OCI-LY7 (cell line): Measurements from ENCODE around the gene FAM89B. TPM values are rescaled to one million over a fixed set of nuclear protein-coding genes. Genes with fewer than 3 reads are reported as not detected.

Source experiments
- BruUV-seq: library from RNA; stranded (reverse); fragments of 400-500 nt; replicated peaks from 2 replicates; lab custom pipeline; 2021; lab: Mats Ljungman, UMichigan
- CTCF ChIA-PET: fragments of 300-600 bp; sonication (Branson Sonifier 250); formaldehyde crosslinking; loops from one replicate; lab custom pipeline; 2022; ENCODE audit warnings: antibody characterized with exemption; ENCODE audit not compliant: unreplicated experiment; lab: Charles Lee
- POLR2A ChIA-PET: fragments of 300-600 bp; sonication (Branson Sonifier 250); formaldehyde crosslinking; loops from one replicate; lab custom pipeline; 2022; ENCODE audit warnings: antibody characterized with exemption; lab: Charles Lee
- DNase-seq: peaks from one replicate; pipeline ENCODE4 v3.0.0-alpha.2; 2015; ENCODE audit warnings: low spot score
- H2AFZ ChIP-seq: fragments of 200-600 bp; sonication (generic), shearing (Covaris generic); 2 replicates; pipeline ENCODE4 v1.6.1; 2014; ENCODE audit warnings: mild to moderate bottlenecking, antibody characterized with exemption, low read length, moderate library complexity
- H3K27ac ChIP-seq: fragments of 200-600 bp; sonication (generic); 2 replicates; pipeline ENCODE4 v1.5.1; 2014; ENCODE audit warnings: mixed run types, low read depth, mild to moderate bottlenecking, moderate library complexity, low read length, inconsistent platforms; ENCODE audit not compliant: poor library complexity, severe bottlenecking
- H3K36me3 ChIP-seq: fragments of 200-600 bp; sonication (generic); 2 replicates; pipeline ENCODE4 v1.6.1; 2014; ENCODE audit warnings: mild to moderate bottlenecking, antibody characterized with exemption, low read length, moderate library complexity, mixed read lengths; ENCODE audit not compliant: insufficient read depth
- H3K4me1 ChIP-seq: fragments of 200-600 bp; sonication (generic); 2 replicates; pipeline ENCODE4 v1.5.1; 2014; ENCODE audit warnings: mild to moderate bottlenecking, low read length; ENCODE audit not compliant: insufficient read depth, poor library complexity, severe bottlenecking
- H3K4me2 ChIP-seq: fragments of 200-600 bp; sonication (generic); 2 replicates; pipeline ENCODE4 v1.6.1; 2014; ENCODE audit warnings: mild to moderate bottlenecking, low read length
- H3K4me3 ChIP-seq: fragments of 200-600 bp; sonication (generic); 2 replicates; pipeline ENCODE4 v1.5.1; 2014; ENCODE audit warnings: mild to moderate bottlenecking, low read depth, low read length; ENCODE audit not compliant: poor library complexity, severe bottlenecking
- H3K79me2 ChIP-seq: fragments of 200-600 bp; sonication (generic); 2 replicates; pipeline ENCODE4 v1.6.1; 2016; ENCODE audit warnings: low read depth, mild to moderate bottlenecking, low read length, moderate library complexity, mixed read lengths; ENCODE audit not compliant: insufficient read depth
- H3K9me2 ChIP-seq: fragments of 200-600 bp; sonication (generic); 2 replicates; pipeline ENCODE4 v1.6.1; 2016; ENCODE audit warnings: mild to moderate bottlenecking, low read length, mixed read lengths; ENCODE audit not compliant: insufficient read depth
- H3K9me3 ChIP-seq: fragments of 200-600 bp; sonication (generic); 2 replicates; pipeline ENCODE4 v1.6.1; 2014; ENCODE audit warnings: mild to moderate bottlenecking, mixed run types, low read length, mixed read lengths
- H4K20me1 ChIP-seq: fragments of 200-600 bp; sonication (generic); 2 replicates; pipeline ENCODE4 v1.6.1; 2014; ENCODE audit warnings: mild to moderate bottlenecking, antibody characterized with exemption, low read length, moderate library complexity, mixed read lengths; ENCODE audit not compliant: insufficient read depth
- EZH2phosphoT487 ChIP-seq: fragments of 200-600 bp; sonication (generic); IDR thresholded peaks from 2 replicates; pipeline ENCODE4 v1.6.1; 2018; ENCODE audit warnings: low read depth, borderline replicate concordance, mild to moderate bottlenecking, mixed run types, antibody characterized with exemption, low read length, moderate library complexity, mixed read lengths
- intact Hi-C: fragments of 100-400 bp; cut with micrococcal nuclease; formaldehyde crosslinking; loops from one replicate; pipeline ENCODE4 v1.10.0; 2022; ENCODE audit not compliant: unreplicated experiment
- total RNA-seq, 2 experiments: library from RNA; depleted of rRNA in 1 of 2; stranded (reverse); fragments of >200 nt in 1 of 2; shearing (Covaris generic) in 1 of 2; gene quantifications; 2 replicates each; pipeline ENCODE4 v1.2.3, GENCODE V29; 2014 to 2022
- TF ChIP-seq, protein P1 (sequence below): fragments of 200-600 bp; sonication (generic); conservative IDR thresholded peaks from 2 replicates; pipeline ENCODE4 v1.5.1; 2014; ENCODE audit warnings: mild to moderate bottlenecking, antibody characterized with exemption, low read length, moderate library complexity, mixed read lengths

FAM89B gene
- total RNA-seq, 2 experiments from 2014 or later, result 17.9 to 26.4 TPM

DNA sequence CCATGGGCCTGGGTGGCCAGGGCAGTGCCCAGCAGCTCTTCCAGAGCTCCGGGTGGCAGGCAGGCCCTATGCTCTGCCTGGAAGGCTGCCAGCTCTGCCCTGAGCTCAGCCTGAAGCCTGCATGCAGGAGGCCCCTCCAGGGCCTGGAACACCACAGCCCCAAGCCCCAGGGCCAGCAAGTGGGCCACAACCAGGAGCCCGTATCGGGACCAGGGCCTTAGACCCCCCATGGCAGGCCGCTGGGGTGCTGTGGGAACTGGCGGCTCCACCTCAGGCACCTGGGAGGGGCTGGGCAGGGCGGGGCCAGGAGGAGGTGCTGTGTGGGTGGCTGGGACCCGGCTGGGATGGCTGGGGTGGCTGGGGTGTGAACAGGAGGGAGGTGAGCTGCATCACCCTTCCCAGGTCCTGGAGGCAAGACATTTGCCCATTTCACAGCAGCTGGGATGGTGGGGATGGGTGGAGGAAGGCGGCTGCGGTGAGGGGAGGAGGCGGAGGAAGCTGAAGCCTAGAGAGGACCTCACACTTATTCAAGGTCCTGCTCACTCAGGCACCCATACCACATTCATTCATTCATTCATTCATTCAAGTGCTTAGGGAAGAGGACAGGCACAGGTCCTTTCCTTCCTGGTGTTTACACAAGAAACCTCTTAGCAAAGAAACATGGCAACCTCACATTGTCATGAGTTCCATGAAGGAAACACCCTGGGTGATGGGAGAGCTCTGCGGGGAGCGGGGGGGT is 23.4 kb downstream of the FAM89B start, which contains the start of gene KCNK7:
TSS of gene KCNK7 (minus strand) at position 258 of the 739 bp plus-strand sequence. CDS start at position 230, 28 bp downstream.
- TF ChIP-seq, protein P1, sequence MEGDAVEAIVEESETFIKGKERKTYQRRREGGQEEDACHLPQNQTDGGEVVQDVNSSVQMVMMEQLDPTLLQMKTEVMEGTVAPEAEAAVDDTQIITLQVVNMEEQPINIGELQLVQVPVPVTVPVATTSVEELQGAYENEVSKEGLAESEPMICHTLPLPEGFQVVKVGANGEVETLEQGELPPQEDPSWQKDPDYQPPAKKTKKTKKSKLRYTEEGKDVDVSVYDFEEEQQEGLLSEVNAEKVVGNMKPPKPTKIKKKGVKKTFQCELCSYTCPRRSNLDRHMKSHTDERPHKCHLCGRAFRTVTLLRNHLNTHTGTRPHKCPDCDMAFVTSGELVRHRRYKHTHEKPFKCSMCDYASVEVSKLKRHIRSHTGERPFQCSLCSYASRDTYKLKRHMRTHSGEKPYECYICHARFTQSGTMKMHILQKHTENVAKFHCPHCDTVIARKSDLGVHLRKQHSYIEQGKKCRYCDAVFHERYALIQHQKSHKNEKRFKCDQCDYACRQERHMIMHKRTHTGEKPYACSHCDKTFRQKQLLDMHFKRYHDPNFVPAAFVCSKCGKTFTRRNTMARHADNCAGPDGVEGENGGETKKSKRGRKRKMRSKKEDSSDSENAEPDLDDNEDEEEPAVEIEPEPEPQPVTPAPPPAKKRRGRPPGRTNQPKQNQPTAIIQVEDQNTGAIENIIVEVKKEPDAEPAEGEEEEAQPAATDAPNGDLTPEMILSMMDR, result no peak
- TF ChIP-seq EZH2phosphoT487, result no peak
- Histone ChIP-seq H3K9me2 (no peaks in the 10 kb centered on the region), H3K9me3 (no peaks in the 10 kb centered on the region), H3K4me1 (no peaks in the 10 kb centered on the region), H2AFZ (no peak within 1 kb of the TSS), H3K27ac (no peak within 1 kb of the TSS), H3K79me2 (no peaks in the 10 kb centered on the region), H3K36me3 (peaks cover 19% of the 10 kb centered on the region; the same call in 1 of the 2 replicates), H3K4me3 (no peak within 1 kb of the TSS), H3K4me2 (no peak within 1 kb of the TSS), H4K20me1 (no peaks in the 10 kb centered on the region)
- ChIA-PET POLR2A (no interaction called here), CTCF (no interaction called here)
- no TSS peak for BruUV-seq
- no peak for DNase-seq
- intact Hi-C loops, result no loop called here

DNA sequence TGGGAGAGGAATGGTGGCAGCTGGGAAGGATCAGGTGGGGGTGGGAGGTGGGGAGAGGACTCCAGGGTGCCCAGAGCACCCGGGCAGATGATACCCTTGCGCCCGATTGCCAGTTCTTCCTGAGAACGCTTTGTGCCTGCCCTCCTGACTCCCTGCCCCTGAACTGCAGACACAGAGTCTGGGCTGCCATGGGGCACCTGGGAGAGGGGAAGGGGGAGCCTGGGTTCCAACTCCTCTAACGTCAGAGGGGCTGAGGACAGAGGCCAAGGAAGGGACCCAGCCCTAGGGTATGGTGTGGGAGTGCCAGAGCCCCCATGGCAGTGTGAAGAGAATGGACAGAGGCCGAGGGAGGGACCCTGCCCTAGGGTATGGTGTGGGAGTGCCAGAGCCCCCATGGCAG is 24.2 kb downstream of the FAM89B start:
- BruUV-seq, result no TSS peak
- TF ChIP-seq, protein P1, result no peak
- TF ChIP-seq EZH2phosphoT487, result no peak
- no peak overlapping the region for H3K27ac ChIP-seq
- peaks cover 19% of the 10 kb centered on the region; the same call in 1 of the 2 replicates for H3K36me3 ChIP-seq
- no peaks in the 10 kb centered on the region for H3K4me1 ChIP-seq
- ChIA-PET POLR2A (no interaction called here), CTCF (no interaction called here)
- no peak overlapping the region for H2AFZ ChIP-seq
- no peak overlapping the region for H3K4me3 ChIP-seq
- no peaks in the 10 kb centered on the region for H4K20me1 ChIP-seq
- no peaks in the 10 kb centered on the region for H3K79me2 ChIP-seq
- intact Hi-C loops, result no loop called here
- H3K9me3 ChIP-seq, result no peaks in the 10 kb centered on the region
- H3K4me2 ChIP-seq, result no peak overlapping the region
- H3K9me2 ChIP-seq, result no peaks in the 10 kb centered on the region
- DNase-seq, result no peak

DNA sequence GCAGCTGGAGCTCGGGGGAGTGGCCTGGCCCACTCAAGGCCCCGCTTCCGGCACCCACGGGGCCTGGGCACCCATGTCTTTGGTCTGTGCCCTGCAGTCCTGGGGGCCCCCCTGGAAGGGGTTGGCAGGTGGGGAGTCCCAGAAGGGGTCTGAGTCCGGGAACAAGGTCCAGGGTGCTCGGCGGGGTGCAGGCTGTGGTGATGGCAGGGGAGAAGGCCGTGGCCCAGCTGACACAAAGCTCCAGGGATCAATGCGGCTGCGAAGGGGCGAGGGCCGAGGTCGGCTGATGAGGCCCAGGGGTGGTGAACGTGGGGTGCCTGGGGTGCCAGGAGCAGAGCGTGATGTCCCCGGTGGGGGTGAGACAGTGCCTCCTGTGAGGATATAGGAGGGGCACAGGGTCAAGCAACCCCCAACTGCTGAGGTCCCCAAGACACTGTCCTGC is 25.9 kb downstream of the FAM89B start:
- POLR2A ChIA-PET, result no interaction called here
- TF ChIP-seq EZH2phosphoT487, result no peak
- TF ChIP-seq, protein P1, result no peak
- no peak overlapping the region for H3K4me3 ChIP-seq

More for the DNA sequence above, 25.9 kb downstream of the FAM89B start:
- CTCF ChIA-PET, result no interaction called here
- Histone ChIP-seq H3K9me3 (no peaks in the 10 kb centered on the region), H3K36me3 (peaks cover 26% of the 10 kb centered on the region), H4K20me1 (no peaks in the 10 kb centered on the region), H3K4me1 (peaks cover 8% of the 10 kb centered on the region), H2AFZ (no peak overlapping the region), H3K4me2 (no peak overlapping the region), H3K9me2 (no peaks in the 10 kb centered on the region), H3K27ac (no peak overlapping the region), H3K79me2 (no peaks in the 10 kb centered on the region)
- no peak for DNase-seq
- intact Hi-C loops, result no loop called here
- no TSS peak for BruUV-seq
